ENCODE measurements around the gene SMIM21. TPM values are rescaled to one million over a fixed set of nuclear protein-coding genes. Genes with fewer than 3 reads are reported as not detected.

The SMIM21 gene
- total RNA-seq, 1 donor from 2014 or later = not detected

GRCh38 chr18:75408554-75409506 lies 18.7 kb downstream of the SMIM21 start:
- Histone ChIP-seq H3K36me3 (no peaks in the 10 kb centered on the region), H3K4me3 (no peak overlapping the region), H3K4me1 (peaks cover 0 to 3% of the 10 kb centered on the region in 2 donors), H3K27ac (no peak overlapping the region), H3K27me3 (no peaks in the 10 kb centered on the region), H3K9me3 (no peaks in the 10 kb centered on the region)
- intact Hi-C loops (cut with DNase I) = no loop called here
- no peak for DNase-seq (ENCODE audit: low spot score in 2 of 2)
- no peak for TF ChIP-seq CTCF (IDR thresholded peaks at IDR 0.05)

- Histone ChIP-seq H3K36me3 (no peaks in the 10 kb centered on the region), H3K27ac (no peak overlapping the region), H3K27me3 (no peaks in the 10 kb centered on the region), H3K4me3 (peak overlapping the region in 1 of 2 donors; percentile 11), H3K4me1 (peaks cover 0 to 3% of the 10 kb centered on the region in 2 donors), H3K9me3 (no peaks in the 10 kb centered on the region)
- DNase-seq (ENCODE audit: low spot score in 2 of 2) = no peak
- intact Hi-C loops (cut with DNase I) = no loop called here
- no peak for TF ChIP-seq CTCF (IDR thresholded peaks at IDR 0.05)
These were observed 19.8 kb downstream of the SMIM21 start for GRCh38 chr18:75407468-75408437.

- H3K36me3 ChIP-seq = no peaks in the 10 kb centered on the region
- no peak for DNase-seq (ENCODE audit: low spot score in 2 of 2)
- peaks cover 0 to 3% of the 10 kb centered on the region in 2 donors for H3K4me1 ChIP-seq
- intact Hi-C loops (cut with DNase I) = no loop called here
- TF ChIP-seq CTCF (IDR thresholded peaks at IDR 0.05) = no peak
- H3K4me3 ChIP-seq = no peak overlapping the region
- no peak overlapping the region for H3K27ac ChIP-seq
- H3K27me3 ChIP-seq = no peaks in the 10 kb centered on the region
- no peaks in the 10 kb centered on the region for H3K9me3 ChIP-seq
These were observed 20.7 kb downstream of the SMIM21 start for GRCh38 chr18:75406491-75407445.

- H3K36me3 ChIP-seq = no peaks in the 10 kb centered on the region
- H3K9me3 ChIP-seq = no peaks in the 10 kb centered on the region
- peaks cover 0 to 3% of the 10 kb centered on the region in 2 donors for H3K4me1 ChIP-seq
- intact Hi-C loops (cut with DNase I) = no loop called here
- no peaks in the 10 kb centered on the region for H3K27me3 ChIP-seq
- no peak for TF ChIP-seq CTCF (IDR thresholded peaks at IDR 0.05)
- no peak for DNase-seq (ENCODE audit: low spot score in 2 of 2)
- H3K4me3 ChIP-seq = no peak overlapping the region
- no peak overlapping the region for H3K27ac ChIP-seq
These were observed 22.2 kb downstream of the SMIM21 start for GRCh38 chr18:75405351-75405750.

- Histone ChIP-seq H3K9me3 (no peaks in the 10 kb centered on the region), H3K4me3 (no peak overlapping the region), H3K27ac (no peak overlapping the region), H3K4me1 (no peaks in the 10 kb centered on the region), H3K27me3 (no peaks in the 10 kb centered on the region), H3K36me3 (no peaks in the 10 kb centered on the region)
- no peak for TF ChIP-seq CTCF (IDR thresholded peaks at IDR 0.05)
- intact Hi-C loops (cut with DNase I) = no loop called here
- no peak for DNase-seq (ENCODE audit: low spot score in 2 of 2)
These were observed 27.1 kb downstream of the SMIM21 start for GRCh38 chr18:75400366-75400765.
